Neural cell (in vitro differentiated cells): Measurements from ENCODE around the gene EFTUD2. TPM values are rescaled to one million over a fixed set of nuclear protein-coding genes. Genes with fewer than 3 reads are reported as not detected.

Experiments
- H2AFZ ChIP-seq: fragments of 200-600, 300-800 bp; sonication (generic), shearing (Covaris generic); 2 replicates; pipeline ENCODE4 v1.6.0; 2014; ENCODE audit warnings: low read depth, mild to moderate bottlenecking, antibody characterized with exemption, low read length, moderate library complexity
- H3F3A ChIP-seq: fragments of 200-600 bp; shearing (Covaris generic); 2 replicates; pipeline ENCODE4 v1.6.1; 2016; ENCODE audit warnings: mild to moderate bottlenecking, moderate library complexity, mixed read lengths, antibody characterized with exemption, low read length; ENCODE audit not compliant: insufficient read depth, poor library complexity, severe bottlenecking
- H3K27ac ChIP-seq: fragments of 200-600, 300-800 bp; sonication (generic), shearing (Covaris generic); 2 replicates; pipeline ENCODE4 v1.5.1; 2014; ENCODE audit warnings: mild to moderate bottlenecking, low read length, moderate library complexity
- H3K27me3 ChIP-seq: fragments of 300-800, 200-600 bp; sonication (generic), shearing (Covaris generic); 2 replicates; pipeline ENCODE4 v1.6.0; 2014; ENCODE audit warnings: mild to moderate bottlenecking, low read depth, low read length, moderate library complexity; ENCODE audit not compliant: insufficient read depth
- H3K36me3 ChIP-seq: fragments of 300-800, 200-600 bp; sonication (generic), shearing (Covaris generic); 2 replicates; pipeline ENCODE4 v1.5.1; 2014; ENCODE audit warnings: mild to moderate bottlenecking, antibody characterized with exemption, low read length, moderate library complexity; ENCODE audit not compliant: insufficient read depth
- H3K4me2 ChIP-seq: fragments of 300-800, 200-600 bp; sonication (generic), shearing (Covaris generic); 2 replicates; pipeline ENCODE4 v1.6.0; 2014; ENCODE audit warnings: mild to moderate bottlenecking, low read length
- H3K4me3 ChIP-seq: fragments of 300-800, 200-600 bp; sonication (generic), shearing (Covaris generic); 2 replicates; pipeline ENCODE4 v1.5.1; 2014; ENCODE audit warnings: mild to moderate bottlenecking, low read length, moderate library complexity
- H3K79me2 ChIP-seq: fragments of 200-600 bp; shearing (Covaris generic); replicated peaks from 2 replicates; pipeline ENCODE4 v1.6.0; 2014; ENCODE audit warnings: mild to moderate bottlenecking, low read length, moderate library complexity; ENCODE audit not compliant: insufficient read depth
- H3K9ac ChIP-seq: fragments of 300-800, 200-600 bp; sonication (generic), shearing (Covaris generic); 2 replicates; pipeline ENCODE4 v1.6.1; 2016; ENCODE audit warnings: mild to moderate bottlenecking, low read length, mixed read lengths
- H3K9me2 ChIP-seq: fragments of 200-600 bp; shearing (Covaris generic); 2 replicates; pipeline ENCODE4 v1.6.1; 2016; ENCODE audit warnings: mild to moderate bottlenecking, low read length, mixed read lengths; ENCODE audit not compliant: insufficient read depth
- H3K9me3 ChIP-seq: fragments of 200-600, 300-800 bp; sonication (generic), shearing (Covaris generic); 2 replicates; pipeline ENCODE4 v1.6.1; 2016; ENCODE audit warnings: mild to moderate bottlenecking, mixed run types, low read length, moderate library complexity, mixed read lengths
- H4K20me1 ChIP-seq: fragments of 200-600 bp; shearing (Covaris generic); 2 replicates; pipeline ENCODE4 v1.6.1; 2016; ENCODE audit warnings: mild to moderate bottlenecking, mixed run types; ENCODE audit not compliant: insufficient read depth
- EP300 ChIP-seq: fragments of 450-650 bp; conservative IDR thresholded peaks from 2 replicates; pipeline ENCODE4 v1.6.1; 2014; ENCODE audit warnings: antibody characterized with exemption, mild to moderate bottlenecking, moderate library complexity; ENCODE audit not compliant: poor library complexity, severe bottlenecking
- EZH2 ChIP-seq: fragments of 200-600, 300-800 bp; shearing (Covaris generic), sonication (generic); IDR thresholded peaks from 2 replicates; pipeline ENCODE4 v1.6.1; 2014; ENCODE audit warnings: antibody characterized with exemption, low read length, borderline replicate concordance, mild to moderate bottlenecking; ENCODE audit not compliant: insufficient read depth, poor library complexity, severe bottlenecking
- MXI1 ChIP-seq: fragments of 450-650 bp; conservative IDR thresholded peaks from 2 replicates; pipeline ENCODE4 v1.6.1; 2014; ENCODE audit warnings: antibody characterized with exemption, mild to moderate bottlenecking; ENCODE audit not compliant: poor library complexity, severe bottlenecking
- POLR2AphosphoS5 ChIP-seq: IDR thresholded peaks from 2 replicates; pipeline ENCODE4 v1.6.1; 2012
- RAD21 ChIP-seq: fragments of 450-650 bp; conservative IDR thresholded peaks from 2 replicates; pipeline ENCODE4 v1.6.1; 2014; ENCODE audit warnings: antibody characterized with exemption, mild to moderate bottlenecking, moderate library complexity
- SMC3 ChIP-seq: fragments of 450-650 bp; conservative IDR thresholded peaks from 2 replicates; pipeline ENCODE4 v1.6.1; 2014; ENCODE audit warnings: antibody characterized with exemption, mild to moderate bottlenecking, moderate library complexity; ENCODE audit not compliant: poor library complexity
- TAF1 ChIP-seq: IDR thresholded peaks from 2 replicates; pipeline ENCODE4 v1.6.1; 2012; ENCODE audit warnings: low read depth
- polyA plus RNA-seq: library from polyadenylated mRNA; depleted of rRNA; stranded (reverse); fragments of >200 nt; gene quantifications from 2 replicates; pipeline ENCODE4 v1.2.3, GENCODE V29; 2014
- TF ChIP-seq, protein P1 (sequence below): fragments of 450-650 bp; IDR thresholded peaks from 2 replicates; pipeline ENCODE4 v1.5.1; 2014; ENCODE audit warnings: antibody characterized with exemption, mild to moderate bottlenecking, moderate library complexity; ENCODE audit not compliant: poor library complexity, severe bottlenecking
- TF ChIP-seq, protein P2 (sequence below): IDR thresholded peaks from 2 replicates; pipeline ENCODE4 v1.6.1; 2012; ENCODE audit warnings: borderline replicate concordance

The EFTUD2 gene
- polyA plus RNA-seq, 1 donor from 2014 or later = 69.4 TPM

DNA sequence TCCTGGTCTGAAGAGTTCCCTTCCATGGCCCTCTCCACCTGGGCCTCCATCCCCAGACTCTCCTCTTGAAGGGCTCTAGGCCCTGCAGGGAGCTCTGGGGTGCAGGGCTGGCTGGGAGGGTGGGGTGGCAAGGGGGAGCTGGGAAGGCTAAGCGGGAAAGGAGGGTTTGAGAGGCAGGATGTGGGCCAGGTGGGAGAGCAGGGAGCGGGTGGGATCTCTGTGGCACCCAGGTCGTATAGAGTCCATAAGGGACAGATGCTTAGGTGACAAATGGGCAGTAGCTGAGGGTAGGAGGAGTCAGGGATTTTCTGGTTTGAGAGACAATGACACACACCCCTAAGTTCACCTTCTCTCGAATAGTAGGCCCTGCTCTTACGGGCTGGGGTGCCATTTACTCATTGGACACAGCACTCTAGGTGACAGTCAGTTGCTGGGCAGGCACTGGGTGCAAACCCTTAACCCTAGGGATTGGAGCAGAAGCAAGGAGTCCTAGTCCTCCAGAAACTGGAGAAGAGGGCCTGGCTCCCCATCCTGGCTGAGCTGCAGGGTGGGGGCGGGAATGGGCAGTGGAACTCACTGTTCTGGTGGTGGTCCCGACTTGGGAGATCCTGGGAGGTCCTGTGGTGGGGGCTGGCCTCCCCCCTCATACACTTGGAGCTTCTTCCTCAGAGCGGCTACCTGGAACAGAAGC is 33.0 kb upstream of the EFTUD2 start:
- Histone ChIP-seq H3K4me3 (no peak overlapping the region), H3K9me3 (no peaks in the 10 kb centered on the region), H2AFZ (no peak overlapping the region), H3K36me3 (no peaks in the 10 kb centered on the region), H3K9me2 (no peaks in the 10 kb centered on the region), H3K9ac (no peak overlapping the region), H4K20me1 (no peaks in the 10 kb centered on the region), H3K27ac (no peak overlapping the region), H3F3A (no peaks in the 10 kb centered on the region), H3K27me3 (no peaks in the 10 kb centered on the region), H3K79me2 (peaks cover under 1% of the 10 kb centered on the region), H3K4me2 (no peak overlapping the region)
- no peak for TF ChIP-seq MXI1
- TF ChIP-seq SMC3 = no peak
- TF ChIP-seq RAD21 = no peak
- no peak for TF ChIP-seq TAF1
- TF ChIP-seq, protein P1, sequence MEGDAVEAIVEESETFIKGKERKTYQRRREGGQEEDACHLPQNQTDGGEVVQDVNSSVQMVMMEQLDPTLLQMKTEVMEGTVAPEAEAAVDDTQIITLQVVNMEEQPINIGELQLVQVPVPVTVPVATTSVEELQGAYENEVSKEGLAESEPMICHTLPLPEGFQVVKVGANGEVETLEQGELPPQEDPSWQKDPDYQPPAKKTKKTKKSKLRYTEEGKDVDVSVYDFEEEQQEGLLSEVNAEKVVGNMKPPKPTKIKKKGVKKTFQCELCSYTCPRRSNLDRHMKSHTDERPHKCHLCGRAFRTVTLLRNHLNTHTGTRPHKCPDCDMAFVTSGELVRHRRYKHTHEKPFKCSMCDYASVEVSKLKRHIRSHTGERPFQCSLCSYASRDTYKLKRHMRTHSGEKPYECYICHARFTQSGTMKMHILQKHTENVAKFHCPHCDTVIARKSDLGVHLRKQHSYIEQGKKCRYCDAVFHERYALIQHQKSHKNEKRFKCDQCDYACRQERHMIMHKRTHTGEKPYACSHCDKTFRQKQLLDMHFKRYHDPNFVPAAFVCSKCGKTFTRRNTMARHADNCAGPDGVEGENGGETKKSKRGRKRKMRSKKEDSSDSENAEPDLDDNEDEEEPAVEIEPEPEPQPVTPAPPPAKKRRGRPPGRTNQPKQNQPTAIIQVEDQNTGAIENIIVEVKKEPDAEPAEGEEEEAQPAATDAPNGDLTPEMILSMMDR = no peak
- TF ChIP-seq EZH2 = no peak
- no peak for TF ChIP-seq POLR2AphosphoS5

DNA sequence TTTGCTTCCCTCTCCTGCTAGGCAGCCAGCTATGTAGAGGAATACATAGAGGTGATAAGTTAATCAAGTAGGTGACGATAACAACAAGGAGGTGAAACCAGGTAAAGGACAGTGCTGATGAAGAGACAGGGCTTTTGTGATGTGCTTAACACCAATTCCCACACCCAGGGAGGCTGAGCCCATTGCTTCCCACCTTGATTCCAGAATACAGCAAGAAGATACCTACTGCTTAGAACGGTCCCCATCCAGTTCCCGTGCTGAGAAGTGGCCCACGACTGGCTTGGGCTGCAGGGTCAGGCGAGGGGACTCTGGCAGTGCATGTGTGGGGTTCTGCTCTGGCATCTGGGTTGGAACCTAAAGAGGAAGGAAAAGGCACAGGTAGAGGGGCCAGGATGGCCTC is 32.1 kb upstream of the EFTUD2 start:
- H3K36me3 ChIP-seq = no peaks in the 10 kb centered on the region
- TF ChIP-seq MXI1 = no peak
- no peak for TF ChIP-seq EZH2
- TF ChIP-seq POLR2AphosphoS5 = no peak
- no peaks in the 10 kb centered on the region for H3K27me3 ChIP-seq

GRCh38 chr17:44930667-44931066 is 31.4 kb upstream of the EFTUD2 start:
- no peaks in the 10 kb centered on the region for H3F3A ChIP-seq
- H3K9me3 ChIP-seq = no peaks in the 10 kb centered on the region
- H3K27ac ChIP-seq = no peak overlapping the region
- H3K79me2 ChIP-seq = no peaks in the 10 kb centered on the region
- H3K36me3 ChIP-seq = no peaks in the 10 kb centered on the region
- H3K9me2 ChIP-seq = no peaks in the 10 kb centered on the region
- no peak overlapping the region for H2AFZ ChIP-seq
- no peak overlapping the region for H3K9ac ChIP-seq
- TF ChIP-seq TAF1 = no peak
- TF ChIP-seq, protein P2, sequence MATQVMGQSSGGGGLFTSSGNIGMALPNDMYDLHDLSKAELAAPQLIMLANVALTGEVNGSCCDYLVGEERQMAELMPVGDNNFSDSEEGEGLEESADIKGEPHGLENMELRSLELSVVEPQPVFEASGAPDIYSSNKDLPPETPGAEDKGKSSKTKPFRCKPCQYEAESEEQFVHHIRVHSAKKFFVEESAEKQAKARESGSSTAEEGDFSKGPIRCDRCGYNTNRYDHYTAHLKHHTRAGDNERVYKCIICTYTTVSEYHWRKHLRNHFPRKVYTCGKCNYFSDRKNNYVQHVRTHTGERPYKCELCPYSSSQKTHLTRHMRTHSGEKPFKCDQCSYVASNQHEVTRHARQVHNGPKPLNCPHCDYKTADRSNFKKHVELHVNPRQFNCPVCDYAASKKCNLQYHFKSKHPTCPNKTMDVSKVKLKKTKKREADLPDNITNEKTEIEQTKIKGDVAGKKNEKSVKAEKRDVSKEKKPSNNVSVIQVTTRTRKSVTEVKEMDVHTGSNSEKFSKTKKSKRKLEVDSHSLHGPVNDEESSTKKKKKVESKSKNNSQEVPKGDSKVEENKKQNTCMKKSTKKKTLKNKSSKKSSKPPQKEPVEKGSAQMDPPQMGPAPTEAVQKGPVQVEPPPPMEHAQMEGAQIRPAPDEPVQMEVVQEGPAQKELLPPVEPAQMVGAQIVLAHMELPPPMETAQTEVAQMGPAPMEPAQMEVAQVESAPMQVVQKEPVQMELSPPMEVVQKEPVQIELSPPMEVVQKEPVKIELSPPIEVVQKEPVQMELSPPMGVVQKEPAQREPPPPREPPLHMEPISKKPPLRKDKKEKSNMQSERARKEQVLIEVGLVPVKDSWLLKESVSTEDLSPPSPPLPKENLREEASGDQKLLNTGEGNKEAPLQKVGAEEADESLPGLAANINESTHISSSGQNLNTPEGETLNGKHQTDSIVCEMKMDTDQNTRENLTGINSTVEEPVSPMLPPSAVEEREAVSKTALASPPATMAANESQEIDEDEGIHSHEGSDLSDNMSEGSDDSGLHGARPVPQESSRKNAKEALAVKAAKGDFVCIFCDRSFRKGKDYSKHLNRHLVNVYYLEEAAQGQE = no peak
- no peak for TF ChIP-seq RAD21
- TF ChIP-seq SMC3 = no peak
- TF ChIP-seq, protein P1 = no peak
- no peak for TF ChIP-seq POLR2AphosphoS5
- TF ChIP-seq MXI1 = no peak
- no peak for TF ChIP-seq EZH2
- no peak for TF ChIP-seq EP300
- H4K20me1 ChIP-seq = no peaks in the 10 kb centered on the region
- no peak overlapping the region for H3K4me2 ChIP-seq
- H3K27me3 ChIP-seq = no peaks in the 10 kb centered on the region
- H3K4me3 ChIP-seq = no peak overlapping the region

More for the DNA sequence above, 32.1 kb upstream of the EFTUD2 start:
- no peaks in the 10 kb centered on the region for H3K9me3 ChIP-seq
- no peak overlapping the region for H3K4me3 ChIP-seq
- H4K20me1 ChIP-seq = no peaks in the 10 kb centered on the region
- H3K79me2 ChIP-seq = no peaks in the 10 kb centered on the region
- no peaks in the 10 kb centered on the region for H3K9me2 ChIP-seq
- no peak overlapping the region for H3K9ac ChIP-seq
- H3F3A ChIP-seq = no peaks in the 10 kb centered on the region
- no peak overlapping the region for H2AFZ ChIP-seq
- no peak overlapping the region for H3K27ac ChIP-seq
- H3K4me2 ChIP-seq = no peak overlapping the region
